SK-N-SH treated with all-trans-retinoic acid at 6 μM for 48 hours (cell line): ENCODE measurements around the gene AMIGO3.

Experiments
- ATAC-seq: fragments of 200-7000 bp; cut with Tn5 transposase; 3 replicates; pipeline ENCODE4 v1.9.1; 2020; ENCODE audit warnings: mild to moderate bottlenecking, moderate library complexity
- CREB5 ChIP-seq: fragments of 250-450 bp; sonication (Bioruptor Pico); IDR thresholded peaks from 2 replicates; pipeline ENCODE4 v1.5.1; 2020; ENCODE audit warnings: low read depth, mild to moderate bottlenecking, moderate library complexity
- CSDC2 ChIP-seq: fragments of 250-450 bp; sonication (Bioruptor Pico); IDR thresholded peaks from 2 replicates; pipeline ENCODE4 v1.5.0; 2020; ENCODE audit warnings: mild to moderate bottlenecking, moderate library complexity
- CSRNP3 ChIP-seq: fragments of 250-450 bp; sonication (Bioruptor Pico); IDR thresholded peaks from 2 replicates; pipeline ENCODE4 v1.5.1; 2021; ENCODE audit warnings: mild to moderate bottlenecking, moderate library complexity
- ESRRG ChIP-seq: fragments of 250-450 bp; sonication (Bioruptor Pico); IDR thresholded peaks from 2 replicates; pipeline ENCODE4 v1.6.1; 2021; ENCODE audit warnings: mild to moderate bottlenecking
- GLIS3 ChIP-seq: fragments of 250-450 bp; sonication (Bioruptor Pico); IDR thresholded peaks from 2 replicates; pipeline ENCODE4 v1.5.0; 2020; ENCODE audit warnings: mild to moderate bottlenecking, moderate library complexity
- ISL1 ChIP-seq: fragments of 250-450 bp; sonication (Bioruptor Pico); IDR thresholded peaks from 2 replicates; pipeline ENCODE4 v2.1.2; 2022; ENCODE audit warnings: mild to moderate bottlenecking, moderate library complexity
- OSR1 ChIP-seq: fragments of 250-450 bp; sonication (Bioruptor Pico); IDR thresholded peaks from 2 replicates; pipeline ENCODE4 v1.8.0; 2022; ENCODE audit warnings: moderate library complexity, mild to moderate bottlenecking, inconsistent platforms
- PATZ1 ChIP-seq: fragments of 250-450 bp; sonication (Bioruptor Pico); IDR thresholded peaks from 2 replicates; pipeline ENCODE4 v1.8.0; 2020; ENCODE audit warnings: mild to moderate bottlenecking, moderate library complexity, borderline replicate concordance
- POU6F1 ChIP-seq: fragments of 250-450 bp; sonication (Bioruptor Pico); IDR thresholded peaks from 2 replicates; pipeline ENCODE4 v1.8.0; 2021; ENCODE audit warnings: low read depth, mild to moderate bottlenecking, moderate library complexity, borderline replicate concordance
- PPARA ChIP-seq: fragments of 250-450 bp; sonication (Bioruptor Pico); IDR thresholded peaks from 2 replicates; pipeline ENCODE4 v1.5.0; 2020; ENCODE audit warnings: mild to moderate bottlenecking, borderline replicate concordance
- RARB ChIP-seq: fragments of 250-450 bp; sonication (Bioruptor Pico); IDR thresholded peaks from 2 replicates; pipeline ENCODE4 v1.8.0; 2021; ENCODE audit warnings: mild to moderate bottlenecking, moderate library complexity
- TCF4 ChIP-seq: fragments of 250-450 bp; sonication (Bioruptor Pico); IDR thresholded peaks from 2 replicates; pipeline ENCODE4 v1.8.0; 2021; ENCODE audit warnings: mild to moderate bottlenecking, moderate library complexity, borderline replicate concordance
- TOX ChIP-seq: fragments of 250-450 bp; sonication (Bioruptor Pico); IDR thresholded peaks from 2 replicates; pipeline ENCODE4 v1.8.0; 2021; ENCODE audit warnings: mild to moderate bottlenecking, moderate library complexity, borderline replicate concordance
- TSHZ2 ChIP-seq: fragments of 250-450 bp; sonication (Bioruptor Pico); IDR thresholded peaks from 2 replicates; pipeline ENCODE4 v1.5.0; 2020; ENCODE audit warnings: mild to moderate bottlenecking, moderate library complexity
- ZC3H10 ChIP-seq: fragments of 250-450 bp; sonication (Bioruptor Pico); IDR thresholded peaks from 2 replicates; pipeline ENCODE4 v1.5.1; 2021; ENCODE audit warnings: mild to moderate bottlenecking, moderate library complexity
- ZFP3 ChIP-seq: fragments of 250-450 bp; sonication (Bioruptor Pico); IDR thresholded peaks from 2 replicates; pipeline ENCODE4 v1.5.0; 2020; ENCODE audit warnings: mild to moderate bottlenecking, moderate library complexity
- ZFP30 ChIP-seq: fragments of 450-650 bp; formaldehyde crosslinking; IDR thresholded peaks from 2 replicates; pipeline ENCODE4 v1.5.0; 2022; ENCODE audit warnings: mild to moderate bottlenecking, moderate library complexity
- ZNF565 ChIP-seq: fragments of 450-650 bp; formaldehyde crosslinking; conservative IDR thresholded peaks from 2 replicates; pipeline ENCODE4 v1.5.0; 2020; ENCODE audit warnings: low read depth, mild to moderate bottlenecking, moderate library complexity
- ZNF70 ChIP-seq: fragments of 450-650 bp; formaldehyde crosslinking; IDR thresholded peaks from 2 replicates; pipeline ENCODE4 v1.5.0; 2020; ENCODE audit warnings: mild to moderate bottlenecking, moderate library complexity
- ZNF8 ChIP-seq: fragments of 450-650 bp; formaldehyde crosslinking; IDR thresholded peaks from 2 replicates; pipeline ENCODE4 v1.5.0; 2020; ENCODE audit warnings: mild to moderate bottlenecking, moderate library complexity

AMIGO3 gene

GRCh38 chr3:49668861-49669260 is 50.6 kb downstream of the AMIGO3 start (continued):
- TF ChIP-seq TSHZ2 (CRISPR knock-in tag), result no peak
- no peak for TF ChIP-seq CSDC2 (CRISPR knock-in tag)
- TF ChIP-seq TOX (CRISPR knock-in tag), result no peak

GRCh38 chr3:49668414-49668797 is 51.1 kb downstream of the AMIGO3 start:
- ATAC-seq, result no peak
- no peak for TF ChIP-seq GLIS3 (CRISPR knock-in tag)
- no peak for TF ChIP-seq ZFP3 (CRISPR knock-in tag)
- no peak for TF ChIP-seq ZNF70
- no peak for TF ChIP-seq OSR1
- TF ChIP-seq TCF4, result no peak
- TF ChIP-seq CREB5, result no peak
- TF ChIP-seq ESRRG (CRISPR knock-in tag), result no peak
- no peak for TF ChIP-seq ZNF8 (CRISPR knock-in tag)
- no peak for TF ChIP-seq CSDC2 (CRISPR knock-in tag)
- no peak for TF ChIP-seq ZFP30
- no peak for TF ChIP-seq CSRNP3 (CRISPR knock-in tag)
- no peak for TF ChIP-seq ZNF565
- TF ChIP-seq ZC3H10 (CRISPR knock-in tag), result no peak
- no peak for TF ChIP-seq POU6F1 (CRISPR knock-in tag)
- TF ChIP-seq ISL1, result no peak
- TF ChIP-seq TOX (CRISPR knock-in tag), result no peak

- no peak for TF ChIP-seq ZNF70
- TF ChIP-seq CREB5, result no peak
- TF ChIP-seq TCF4, result no peak
- no peak for TF ChIP-seq ZNF565
- TF ChIP-seq PPARA (CRISPR knock-in tag), result no peak
- no peak for TF ChIP-seq ZFP30
- TF ChIP-seq POU6F1 (CRISPR knock-in tag), result no peak
- TF ChIP-seq RARB (CRISPR knock-in tag), result no peak
- TF ChIP-seq PATZ1 (CRISPR knock-in tag), result no peak
- TF ChIP-seq GLIS3 (CRISPR knock-in tag), result no peak
- no peak for TF ChIP-seq ESRRG (CRISPR knock-in tag)
- ATAC-seq, result no peak
Measured at GRCh38 chr3:49667701-49668413, 51.6 kb downstream of the AMIGO3 start.
